Endodermal cell (in vitro differentiated cells): Measurements from ENCODE around the gene DCPS. TPM values are rescaled to one million over a fixed set of nuclear protein-coding genes. Genes with fewer than 3 reads are reported as not detected.
"Not testable (repeated sequence)": the region's sequence is repeated elsewhere in the genome, so short reads cannot be mapped to it uniquely, and the experiment has no call there.

ENCODE experiments used
- DNase-seq: peaks from one replicate; pipeline ENCODE4 v3.0.0-alpha.2; 2017
- H3K27ac ChIP-seq: 2 replicates; pipeline ENCODE4 v1.5.1; 2013; ENCODE audit warnings: mild to moderate bottlenecking, low read depth, low read length, moderate library complexity
- H3K27me3 ChIP-seq: 2 replicates; pipeline ENCODE4 v1.6.1; 2013; ENCODE audit warnings: mild to moderate bottlenecking, low read length, moderate library complexity; ENCODE audit not compliant: insufficient read depth, control insufficient read depth, poor library complexity, severe bottlenecking
- H3K36me3 ChIP-seq: 2 replicates; pipeline ENCODE4 v1.7.0; 2013; ENCODE audit warnings: mild to moderate bottlenecking, low read length, moderate library complexity; ENCODE audit not compliant: control insufficient read depth, insufficient read depth
- H3K4me1 ChIP-seq: one replicate; pipeline ENCODE4 v1.7.0; 2013; ENCODE audit warnings: low read length; ENCODE audit not compliant: control insufficient read depth, insufficient read depth
- H3K4me3 ChIP-seq: 2 replicates; pipeline ENCODE4 v1.5.1; 2013; ENCODE audit warnings: mild to moderate bottlenecking, low read length, moderate library complexity
- H3K9ac ChIP-seq: 2 replicates; pipeline ENCODE4 v1.6.1; 2013; ENCODE audit warnings: mild to moderate bottlenecking, low read length, moderate library complexity; ENCODE audit not compliant: poor library complexity, severe bottlenecking; ENCODE audit errors: extremely low read depth
- H3K9me3 ChIP-seq: 2 replicates; pipeline ENCODE4 v1.6.1; 2013; ENCODE audit warnings: mild to moderate bottlenecking, low read length, moderate library complexity; ENCODE audit not compliant: control insufficient read depth
- H3K27ac Mint-ChIP-seq: 2 replicates; pipeline ENCODE4 v1.8.0; 2020; ENCODE audit warnings: mixed read lengths
- H3K27me3 Mint-ChIP-seq: 2 replicates; pipeline ENCODE4 v1.8.0; 2021; ENCODE audit warnings: mild to moderate bottlenecking, mixed read lengths; ENCODE audit not compliant: insufficient read depth
- H3K36me3 Mint-ChIP-seq: 2 replicates; pipeline ENCODE4 v1.8.0; 2020; ENCODE audit warnings: low read depth, mixed read lengths
- H3K4me1 Mint-ChIP-seq: 2 replicates; pipeline ENCODE4 v1.8.0; 2020; ENCODE audit warnings: mixed read lengths
- H3K4me3 Mint-ChIP-seq: 2 replicates; pipeline ENCODE4 v1.8.0; 2020; ENCODE audit warnings: mild to moderate bottlenecking, moderate library complexity, mixed read lengths
- H3K9me3 Mint-ChIP-seq: 2 replicates; pipeline ENCODE4 v1.8.0; 2020; ENCODE audit warnings: mild to moderate bottlenecking, mixed read lengths
- WGBS, 2 experiments: methylation state at CpG; one replicate each; pipeline versions ENCODE4 v1.1.5 to v1.1.7; 2013; ENCODE audit warnings: missing lambda C conversion rate in 2 of 2, mixed read lengths in 1 of 2; ENCODE audit not compliant: insufficient coverage in 1 of 2, insufficient read length in 1 of 2; 5-methylcytosine and 5-hydroxymethylcytosine counted together
- total RNA-seq, 2 donors: library from RNA; stranded (reverse); fragmentation: NEBNext Ultra II Directional in 1 of 2; extraction: Animal tissue kit (Norgen Biotek cat#: 25700) in 1 of 2; gene quantifications; 2 replicates in 1 of 2; 3 replicates in 1 of 2; pipeline ENCODE4 v1.2.1, GENCODE V29; 2021
- TF ChIP-seq, protein P1 (sequence below): fragments of 200-600 bp; sonication (generic); conservative IDR thresholded peaks from 2 replicates; pipeline ENCODE4 v1.5.0; 2021; ENCODE audit warnings: antibody characterized with exemption, mild to moderate bottlenecking

Gene DCPS
- total RNA-seq, 2 donors from 2014 or later, result 19.0 to 22.6 TPM

DNA sequence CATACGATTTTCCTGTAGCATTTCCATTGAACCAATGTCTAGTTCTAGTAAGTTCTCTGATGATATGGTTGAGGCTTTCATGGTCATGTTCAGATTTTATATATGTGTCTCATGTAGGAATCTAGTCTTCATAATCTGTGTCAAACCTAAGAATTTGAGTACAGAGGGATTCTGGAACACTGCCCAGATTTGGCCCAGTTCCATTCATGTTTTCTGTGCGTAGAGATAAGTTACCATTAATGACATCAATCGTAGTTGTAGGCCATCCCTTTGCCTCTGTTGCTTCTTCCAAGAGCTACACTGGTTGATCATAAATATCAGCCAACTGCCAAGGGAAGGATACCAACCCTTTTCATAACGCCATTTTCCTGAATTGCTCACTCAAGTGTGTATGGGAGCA, 74.9 kb downstream of the DCPS start:
- H3K27ac Mint-ChIP-seq, result no peak overlapping the region
- no peak for DNase-seq
- Histone ChIP-seq H3K27ac (no peak overlapping the region), H3K9me3 (no peaks in the 10 kb centered on the region), H3K36me3 (no peaks in the 10 kb centered on the region), H3K4me3 (no peak overlapping the region), H3K9ac (no peak overlapping the region), H3K27me3 (no peaks in the 10 kb centered on the region), H3K4me1 (no peaks in the 10 kb centered on the region)
- 91 to 96% methylated on average over 3 to 4 of the region's 4 CpGs for WGBS, 2 experiments
- TF ChIP-seq, protein P1, sequence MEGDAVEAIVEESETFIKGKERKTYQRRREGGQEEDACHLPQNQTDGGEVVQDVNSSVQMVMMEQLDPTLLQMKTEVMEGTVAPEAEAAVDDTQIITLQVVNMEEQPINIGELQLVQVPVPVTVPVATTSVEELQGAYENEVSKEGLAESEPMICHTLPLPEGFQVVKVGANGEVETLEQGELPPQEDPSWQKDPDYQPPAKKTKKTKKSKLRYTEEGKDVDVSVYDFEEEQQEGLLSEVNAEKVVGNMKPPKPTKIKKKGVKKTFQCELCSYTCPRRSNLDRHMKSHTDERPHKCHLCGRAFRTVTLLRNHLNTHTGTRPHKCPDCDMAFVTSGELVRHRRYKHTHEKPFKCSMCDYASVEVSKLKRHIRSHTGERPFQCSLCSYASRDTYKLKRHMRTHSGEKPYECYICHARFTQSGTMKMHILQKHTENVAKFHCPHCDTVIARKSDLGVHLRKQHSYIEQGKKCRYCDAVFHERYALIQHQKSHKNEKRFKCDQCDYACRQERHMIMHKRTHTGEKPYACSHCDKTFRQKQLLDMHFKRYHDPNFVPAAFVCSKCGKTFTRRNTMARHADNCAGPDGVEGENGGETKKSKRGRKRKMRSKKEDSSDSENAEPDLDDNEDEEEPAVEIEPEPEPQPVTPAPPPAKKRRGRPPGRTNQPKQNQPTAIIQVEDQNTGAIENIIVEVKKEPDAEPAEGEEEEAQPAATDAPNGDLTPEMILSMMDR, result no peak
- no peak overlapping the region for H3K4me3 Mint-ChIP-seq
- peaks cover 7% of the 10 kb centered on the region for H3K4me1 Mint-ChIP-seq
- no peaks in the 10 kb centered on the region for H3K27me3 Mint-ChIP-seq
- no peaks in the 10 kb centered on the region for H3K9me3 Mint-ChIP-seq
- H3K36me3 Mint-ChIP-seq, result no peaks in the 10 kb centered on the region

DNA sequence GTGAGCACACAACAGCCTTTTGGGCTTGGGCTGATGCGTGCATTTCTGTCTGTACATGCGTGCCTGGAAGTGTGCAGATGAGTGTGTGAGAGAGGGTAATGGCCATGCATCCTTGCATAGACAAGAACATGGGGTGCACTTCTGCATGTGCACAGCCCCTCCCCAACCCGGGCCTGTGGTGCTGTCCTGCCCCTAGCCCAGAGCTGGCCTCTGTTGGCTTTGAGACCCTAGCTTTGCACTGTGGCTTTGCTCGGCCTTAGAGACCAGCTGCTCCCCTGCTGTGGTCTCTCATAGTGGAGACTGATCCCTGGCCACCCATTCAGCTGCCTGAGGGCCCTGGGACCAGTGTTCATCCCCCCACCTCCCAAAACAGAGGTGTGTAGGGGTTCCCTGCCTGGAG, 77.0 kb downstream of the DCPS start:
- TF ChIP-seq, protein P1, result no peak
- H3K4me1 ChIP-seq, result no peaks in the 10 kb centered on the region
- H3K9ac ChIP-seq, result no peak overlapping the region
- no peaks in the 10 kb centered on the region for H3K36me3 ChIP-seq
- no peak overlapping the region for H3K27ac ChIP-seq
- H3K27me3 ChIP-seq, result no peaks in the 10 kb centered on the region
- no peak for DNase-seq
- no peak overlapping the region for H3K4me3 ChIP-seq
- no peaks in the 10 kb centered on the region for H3K27me3 Mint-ChIP-seq
- no peak overlapping the region for H3K4me3 Mint-ChIP-seq
- H3K4me1 Mint-ChIP-seq, result peaks cover 8% of the 10 kb centered on the region
- 87 to 90% methylated on average over 3 to 4 of the region's 4 CpGs for WGBS, 2 experiments
- no peak overlapping the region for H3K27ac Mint-ChIP-seq
- no peaks in the 10 kb centered on the region for H3K9me3 Mint-ChIP-seq
- H3K9me3 ChIP-seq, result no peaks in the 10 kb centered on the region
- H3K36me3 Mint-ChIP-seq, result no peaks in the 10 kb centered on the region

DNA sequence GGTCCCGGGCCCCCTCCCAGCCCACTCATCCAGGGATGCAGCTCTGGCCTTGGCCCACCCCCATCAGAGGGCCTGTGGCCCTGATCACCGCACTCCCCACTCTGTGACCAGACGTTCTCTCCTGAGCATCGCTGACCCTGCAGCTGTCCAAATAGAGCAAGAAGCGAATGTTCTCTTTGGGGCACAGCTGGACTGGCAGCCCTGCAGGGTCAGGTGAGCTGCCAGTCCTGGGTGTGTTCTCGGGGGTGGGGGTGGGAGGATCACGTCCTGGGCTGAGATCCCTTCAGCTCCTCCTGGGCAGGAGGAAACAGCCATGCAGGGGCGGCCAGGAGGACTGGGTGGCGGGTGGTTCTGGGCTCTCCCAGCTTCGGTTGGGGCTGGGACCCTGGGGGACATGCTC, 78.1 kb downstream of the DCPS start:
- WGBS, 2 experiments, result 100% methylated on average over 5 of the region's 10 CpGs; no CpG with 5 or more reads in 1 of the 2 experiments
- not testable (repeated sequence) for H3K36me3 ChIP-seq, DNase-seq, H3K9ac ChIP-seq, H3K9me3 ChIP-seq, H3K27ac Mint-ChIP-seq, H3K4me1 ChIP-seq, H3K27ac ChIP-seq, H3K4me3 ChIP-seq, H3K36me3 Mint-ChIP-seq, H3K9me3 Mint-ChIP-seq, H3K27me3 ChIP-seq, H3K4me3 Mint-ChIP-seq, H3K27me3 Mint-ChIP-seq
- H3K4me1 Mint-ChIP-seq, result peaks cover 19% of the 10 kb centered on the region

DNA sequence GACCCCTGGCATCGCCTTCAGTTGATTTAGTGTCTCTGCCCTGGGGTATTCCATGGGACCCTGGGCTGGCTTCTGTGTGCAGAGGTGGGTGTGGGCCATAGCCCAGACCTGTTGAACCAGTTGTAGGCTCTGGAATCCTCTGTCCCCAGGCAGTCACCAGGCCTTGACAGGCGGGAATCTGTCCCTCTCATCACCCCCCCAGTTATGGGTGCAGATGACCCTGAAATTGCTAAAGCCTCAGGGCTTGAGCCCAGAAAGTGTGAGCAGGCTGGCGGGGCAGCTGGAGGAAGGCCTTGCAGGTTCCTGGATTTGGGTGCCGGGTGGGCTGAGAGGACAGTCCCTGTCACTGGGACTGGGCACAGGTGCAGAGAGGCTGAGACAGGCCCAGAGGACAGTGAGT, 78.8 kb downstream of the DCPS start:
- H3K27ac ChIP-seq, DNase-seq, H3K27ac Mint-ChIP-seq, H3K9me3 ChIP-seq, H3K36me3 Mint-ChIP-seq, H3K4me1 ChIP-seq, H3K27me3 ChIP-seq, H3K9ac ChIP-seq, H3K27me3 Mint-ChIP-seq, H3K9me3 Mint-ChIP-seq, H3K36me3 ChIP-seq, H3K4me3 ChIP-seq, H3K4me3 Mint-ChIP-seq: not testable (repeated sequence)
- H3K4me1 Mint-ChIP-seq, result peaks cover 22% of the 10 kb centered on the region
- 88% methylated on average over 4 of the region's 4 CpGs; no CpG with 5 or more reads in 1 of the 2 experiments for WGBS, 2 experiments
